Naive thymus-derived CD8-positive, alpha-beta T cell (primary cell): ENCODE results near the gene PKIG. TPM values are rescaled to one million over a fixed set of nuclear protein-coding genes. Genes with fewer than 3 reads are reported as not detected.

Experiments used
- ATAC-seq, 2 donors: fragments of 150-1000 bp; cut with Tn5 transposase in 1 of 2; sonication (Bioruptor Pico), chemical (Tn5 transposase) in 1 of 2; 1 replicate in 1 of 2; 2 replicates in 1 of 2; pipeline ENCODE4 v1.10.0; 2021; ENCODE audit warnings: mild to moderate bottlenecking in 2 of 2, moderate library complexity in 2 of 2
- POLR2A ChIA-PET: fragments of 350-600 bp; sonication (Branson Sonifier 250); formaldehyde crosslinking; loops from one replicate; lab custom pipeline; 2021; ENCODE audit warnings: antibody characterized with exemption; lab: Charles Lee
- DNase-seq, 10 donors: peaks; one replicate each; pipeline versions ENCODE4 v3.0.0 to v3.0.0-alpha.2; 2020 to 2022
- H3K27ac Mint-ChIP-seq, 10 donors: one replicate each; pipeline ENCODE4 v1.8.0; 2020 to 2022; ENCODE audit warnings: mild to moderate bottlenecking in 10 of 10, mixed read lengths in 10 of 10, moderate library complexity in 4 of 10, inconsistent platforms in 1 of 10
- H3K27me3 Mint-ChIP-seq, 5 donors: one replicate each; pipeline ENCODE4 v1.8.0; 2021 to 2022; ENCODE audit warnings: mixed read lengths in 5 of 5
- H3K36me3 Mint-ChIP-seq, 3 donors: one replicate each; pipeline ENCODE4 v1.8.0; 2020 to 2022; ENCODE audit warnings: mixed read lengths in 3 of 3, mild to moderate bottlenecking in 2 of 3, inconsistent platforms in 1 of 3
- H3K4me1 Mint-ChIP-seq, 4 donors: one replicate each; pipeline ENCODE4 v1.8.0; 2021 to 2022; ENCODE audit warnings: mixed read lengths in 4 of 4
- H3K4me3 Mint-ChIP-seq, 10 donors: one replicate each; pipeline ENCODE4 v1.8.0; 2020 to 2022; ENCODE audit warnings: mild to moderate bottlenecking in 10 of 10, mixed read lengths in 10 of 10, moderate library complexity in 6 of 10, inconsistent platforms in 1 of 10
- H3K9me3 Mint-ChIP-seq, 9 donors: one replicate each; pipeline ENCODE4 v1.8.0; 2020 to 2022; ENCODE audit warnings: mixed read lengths in 9 of 9, mild to moderate bottlenecking in 3 of 9, inconsistent platforms in 1 of 9, moderate library complexity in 1 of 9
- polyA plus RNA-seq, 3 donors: library from polyadenylated mRNA; unstranded; fragments of 300-500 nt; fragmentation: Illumina TruSeq; gene quantifications; one replicate each; pipeline ENCODE4 v1.2.3, GENCODE V29; 2021
- total RNA-seq, 8 experiments: library from RNA in 2 of 8; stranded (reverse) in 2 of 8; gene quantifications; one replicate each; pipeline ENCODE4 v1.2.3 and lab custom pipeline; 2021 to 2026

The PKIG gene
- total and polyA plus RNA-seq, 5 experiments from 2014 or later = 6.1 to 9.0 (median 8.1) TPM

GRCh38 chr20:44657875-44658274 is 75.5 kb downstream of the PKIG start:
- no peaks in the 10 kb centered on the region for H3K27me3 Mint-ChIP-seq
- DNase-seq (no peak), ATAC-seq (no peak)
- peaks cover 0 to 35% (median 33%) of the 10 kb centered on the region in 3 donors for H3K36me3 Mint-ChIP-seq
- peaks cover 5 to 12% (median 9%) of the 10 kb centered on the region in 4 donors for H3K4me1 Mint-ChIP-seq
- H3K4me3 Mint-ChIP-seq = no peak overlapping the region
- peak overlapping the region in 4 of 10 donors; percentile 31 to 66 (median 56) for H3K27ac Mint-ChIP-seq
- POLR2A ChIA-PET = interaction anchor here (0.8 kb wide), 1 partner anchor 448 kb away, joined by 3 read pairs; the partner anchor contains the start of gene OSER1
- H3K9me3 Mint-ChIP-seq = peaks cover 0 to 2% (median 0%) of the 10 kb centered on the region in 9 donors

- Mint-ChIP-seq H3K27me3 (no peaks in the 10 kb centered on the region), H3K4me3 (no peak overlapping the region), H3K9me3 (peaks cover 0 to 2% (median 0%) of the 10 kb centered on the region in 9 donors), H3K36me3 (peaks cover 0 to 35% (median 33%) of the 10 kb centered on the region in 3 donors), H3K27ac (peak overlapping the region in 7 of 10 donors; percentile 5 to 82 (median 63)), H3K4me1 (peaks cover 0 to 6% (median 4%) of the 10 kb centered on the region in 4 donors)
- ATAC-seq (no peak), DNase-seq (no peak)
- POLR2A ChIA-PET = interaction anchor here (0.8 kb wide), 1 partner anchor 449 kb away, joined by 3 read pairs; the partner anchor contains the start of gene OSER1
Observed at GRCh38 chr20:44658810-44659209, 76.4 kb downstream of the PKIG start.

- DNase-seq (no peak), ATAC-seq (no peak)
- H3K4me3 Mint-ChIP-seq = no peak overlapping the region
Observed at GRCh38 chr20:44659931-44660330, 77.6 kb downstream of the PKIG start.

GRCh38 chr20:44660581-44660980 is 78.2 kb downstream of the PKIG start:
- H3K36me3 Mint-ChIP-seq = peaks cover 0 to 38% (median 33%) of the 10 kb centered on the region in 3 donors
- peaks cover 5 to 11% (median 6%) of the 10 kb centered on the region in 4 donors for H3K4me1 Mint-ChIP-seq
- no peaks in the 10 kb centered on the region for H3K9me3 Mint-ChIP-seq
- no peaks in the 10 kb centered on the region for H3K27me3 Mint-ChIP-seq
- H3K27ac Mint-ChIP-seq = peak overlapping the region in 3 of 10 donors; percentile 29 to 79 (median 74)
- DNase-seq (no peak), ATAC-seq (no peak)
- POLR2A ChIA-PET = no interaction called here
- H3K4me3 Mint-ChIP-seq = no peak overlapping the region

More at GRCh38 chr20:44659931-44660330, 77.6 kb downstream of the PKIG start:
- POLR2A ChIA-PET = no interaction called here
- H3K27ac Mint-ChIP-seq = peak overlapping the region in 5 of 10 donors; percentile 5 to 61 (median 55)
- H3K36me3 Mint-ChIP-seq = peaks cover 0 to 35% (median 33%) of the 10 kb centered on the region in 3 donors
- no peaks in the 10 kb centered on the region for H3K27me3 Mint-ChIP-seq
- no peaks in the 10 kb centered on the region for H3K9me3 Mint-ChIP-seq
- H3K4me1 Mint-ChIP-seq = peaks cover 5 to 10% (median 6%) of the 10 kb centered on the region in 4 donors

- H3K4me3 Mint-ChIP-seq = no peak overlapping the region
- H3K9me3 Mint-ChIP-seq = no peaks in the 10 kb centered on the region
- peaks cover 9 to 17% (median 12%) of the 10 kb centered on the region in 4 donors for H3K4me1 Mint-ChIP-seq
- POLR2A ChIA-PET = interaction anchor here (0.7 to 1.2 kb wide), 2 partner anchors 9 to 47 kb away, joined by 3 to 4 read pairs; no protein-coding TSS in a partner anchor
- DNase-seq (no peak), ATAC-seq (no peak)
- H3K27me3 Mint-ChIP-seq = no peaks in the 10 kb centered on the region
- peak overlapping the region in 2 of 10 donors; percentile 68 to 83 for H3K27ac Mint-ChIP-seq
- peaks cover 0 to 46% (median 36%) of the 10 kb centered on the region in 3 donors for H3K36me3 Mint-ChIP-seq
Observed at GRCh38 chr20:44662261-44662660, 79.9 kb downstream of the PKIG start.

- DNase-seq = no peak
- Mint-ChIP-seq H3K4me1 (peaks cover 9 to 22% (median 15%) of the 10 kb centered on the region in 4 donors), H3K4me3 (no peak overlapping the region), H3K36me3 (peaks cover 0 to 36% (median 20%) of the 10 kb centered on the region in 3 donors), H3K27me3 (no peaks in the 10 kb centered on the region), H3K27ac (peak overlapping the region in 1 of 10 donors; percentile 27), H3K9me3 (no peaks in the 10 kb centered on the region)
- POLR2A ChIA-PET = interaction anchor here (1.0 to 1.8 kb wide), 2 partner anchors 13 to 17 kb away, joined by 3 to 6 read pairs; partner anchors contain the start of gene ADA
- ATAC-seq = no peak
Observed at GRCh38 chr20:44664131-44664530, 81.8 kb downstream of the PKIG start.

- POLR2A ChIA-PET = interaction anchor here (0.6 to 2.0 kb wide), 3 partner anchors 13 to 49 kb away, joined by 3 to 6 read pairs (median 3); no protein-coding TSS in a partner anchor
- H3K27me3 Mint-ChIP-seq = no peaks in the 10 kb centered on the region
- peaks cover 0 to 20% (median 9%) of the 10 kb centered on the region in 3 donors for H3K36me3 Mint-ChIP-seq
- peaks cover 13 to 26% (median 17%) of the 10 kb centered on the region in 4 donors for H3K4me1 Mint-ChIP-seq
- ATAC-seq (no peak), DNase-seq (no peak)
- no peak overlapping the region for H3K4me3 Mint-ChIP-seq
- peak overlapping the region in 1 of 10 donors; percentile 38 for H3K27ac Mint-ChIP-seq
- no peaks in the 10 kb centered on the region for H3K9me3 Mint-ChIP-seq
Observed at GRCh38 chr20:44666066-44666465, 83.7 kb downstream of the PKIG start.

Other genes starting within 250 kb of the PKIG start
- not detected for gene R3HDML, start 245.5 kb upstream of the PKIG start, total RNA-seq
- gene R3HDML, start 245.5 kb upstream of the PKIG start, polyA plus RNA-seq = not detected
- gene HNF4A, start 226.9 kb upstream of the PKIG start, total RNA-seq = not detected
- not detected for gene HNF4A, start 226.9 kb upstream of the PKIG start, polyA plus RNA-seq
- 10 to 100 TPM; 17.4 to 19.3 TPM for gene TTPAL, start 106.7 kb upstream of the PKIG start, total RNA-seq
- gene TTPAL, start 106.7 kb upstream of the PKIG start, polyA plus RNA-seq = 10 to 100 TPM; 10.5 to 15.3 (median 15.3) TPM
- 10 to 100 TPM; 82.0 to 94.6 TPM for gene SERINC3, start 60.5 kb upstream of the PKIG start, total RNA-seq
- 100 to 1,000 TPM; 163 to 207 (median 173) TPM for gene SERINC3, start 60.5 kb upstream of the PKIG start, polyA plus RNA-seq
- 10 to 100 TPM; 24.1 to 24.2 TPM for gene ADA, start 69.1 kb downstream of the PKIG start, total RNA-seq
- gene ADA, start 69.1 kb downstream of the PKIG start, polyA plus RNA-seq = 10 to 100 TPM; 31.2 to 47.1 (median 38.2) TPM
- gene CCN5, start 132.8 kb downstream of the PKIG start, total RNA-seq = not detected
- not detected for gene CCN5, start 132.8 kb downstream of the PKIG start, polyA plus RNA-seq
- gene KCNK15, start 163.3 kb downstream of the PKIG start, total RNA-seq = not detected
- gene KCNK15, start 163.3 kb downstream of the PKIG start, polyA plus RNA-seq = not detected
- not detected for gene RIMS4, start 228.0 kb downstream of the PKIG start, total RNA-seq
- not detected for gene RIMS4, start 228.0 kb downstream of the PKIG start, polyA plus RNA-seq